Stimulated activated CD8-positive, alpha-beta memory T cell treated with anti-CD3 and anti-CD28 coated beads, Interleukin-12 subunit alpha, Interleukin-12 subunit beta, amount 100 ng/mL, for 24 hours (primary cell): ENCODE measurements around the gene SKIC2.
"Not testable (repeated sequence)": the region's sequence is repeated elsewhere in the genome, so short reads cannot be mapped to it uniquely, and the experiment has no call there.

Experiments used
- DNase-seq: peaks from one replicate; pipeline ENCODE4 v3.0.0-alpha.2; 2020; ENCODE audit errors: extremely low read depth

Gene SKIC2

GRCh38 chr6:32004393-32004792, 45.4 kb downstream of the SKIC2 start:
- DNase-seq = not testable (repeated sequence)

- not testable (repeated sequence) for DNase-seq
These were observed 46.0 kb downstream of the SKIC2 start for GRCh38 chr6:32004864-32005537.

GRCh38 chr6:32005538-32005880, 46.5 kb downstream of the SKIC2 start:
- DNase-seq = not testable (repeated sequence)

GRCh38 chr6:32005991-32006529, 47.1 kb downstream of the SKIC2 start:
- DNase-seq = not testable (repeated sequence)

GRCh38 chr6:32007086-32007485, 48.1 kb downstream of the SKIC2 start:
- DNase-seq = not testable (repeated sequence)

- DNase-seq = not testable (repeated sequence)
These were observed 49.1 kb downstream of the SKIC2 start for GRCh38 chr6:32008037-32008436.

GRCh38 chr6:32008616-32009015, 49.6 kb downstream of the SKIC2 start:
- not testable (repeated sequence) for DNase-seq

GRCh38 chr6:32009537-32009936, 50.6 kb downstream of the SKIC2 start:
- not testable (repeated sequence) for DNase-seq

GRCh38 chr6:32010856-32011530, 52.0 kb downstream of the SKIC2 start:
- not testable (repeated sequence) for DNase-seq

- not testable (repeated sequence) for DNase-seq
These were observed 54.1 kb downstream of the SKIC2 start for GRCh38 chr6:32012941-32013617.

- DNase-seq = not testable (repeated sequence)
These were observed 54.8 kb downstream of the SKIC2 start for GRCh38 chr6:32013738-32014137.

- DNase-seq = not testable (repeated sequence)
These were observed 55.6 kb downstream of the SKIC2 start, which contains the start of gene C4B for GRCh38 chr6:32014547-32014946. Gene C4B (plus strand): TSS chr6:32014795. CDS start chr6:32014846, 51 bp downstream.
